HepG2 (cell line): ENCODE results near the gene ABHD12. TPM values are rescaled to one million over a fixed set of nuclear protein-coding genes. Genes with fewer than 3 reads are reported as not detected.

Experiments
- ATAC-seq: fragments of 200-7000 bp; cut with Tn5 transposase; 3 replicates; pipeline ENCODE4 v1.9.1; 2020; ENCODE audit warnings: mild to moderate bottlenecking, moderate library complexity
- BruUV-seq: library from RNA; stranded (reverse); fragments of 400-500 nt; replicated peaks from 2 replicates; lab custom pipeline; 2021; lab: Mats Ljungman, UMichigan
- CTCF ChIA-PET: fragments of 300-600 bp; formaldehyde crosslinking; extraction: SDS; loops from one replicate; lab custom pipeline; 2021; ENCODE audit warnings: low total read pairs, inconsistent platforms, low intra/inter-chr PET ratio; lab: Yijun Ruan, JAX
- POLR2A ChIA-PET: fragments of 350-600 bp; sonication (Branson Sonifier 250); formaldehyde crosslinking; loops from one replicate; lab custom pipeline; 2020; ENCODE audit warnings: antibody characterized with exemption, inconsistent platforms; lab: Yijun Ruan, JAX
- DNase-seq: peaks from one replicate; pipeline ENCODE4 v3.0.0-alpha.2; 2015; ENCODE audit warnings: low spot score
- FAIRE-seq: peaks from 3 replicates; lab custom pipeline; 2011; peaks lifted over from hg19 to GRCh38; lab: Jason Lieb, UNC
- H2AFZ ChIP-seq: one replicate; pipeline ENCODE4 v1.6.1; 2011; ENCODE audit warnings: low read length, inconsistent platforms
- H3K27ac ChIP-seq: fragments of 300-600 bp; 3 replicates; pipeline ENCODE4 v1.8.0; 2011; ENCODE audit warnings: mixed run types, mild to moderate bottlenecking, mixed read lengths, low read length, inconsistent platforms; ENCODE audit not compliant: insufficient read depth; ENCODE audit errors: extremely low read length
- H3K27me3 ChIP-seq, 2 experiments: fragments of 200-600 bp in 1 of 2; 2 replicates in 1 of 2; 3 replicates in 1 of 2; pipeline versions ENCODE4 v1.6.0 to v1.8.0; 2011; ENCODE audit warnings: low read length in 2 of 2, mild to moderate bottlenecking in 2 of 2, moderate library complexity in 2 of 2, inconsistent platforms in 1 of 2; ENCODE audit not compliant: insufficient read depth in 2 of 2, control insufficient read depth in 1 of 2
- H3K36me3 ChIP-seq, 2 experiments: fragments of 200-600 bp in 1 of 2; replicated peaks in 1 of 2; 2 replicates in 1 of 2; 3 replicates in 1 of 2; pipeline versions ENCODE4 v1.5.1 to v1.8.0; 2011; ENCODE audit warnings: low read length in 2 of 2, inconsistent platforms in 1 of 2; ENCODE audit not compliant: insufficient read depth in 2 of 2, control insufficient read depth in 1 of 2
- H3K4me1 ChIP-seq: 2 replicates; pipeline ENCODE4 v1.5.1; 2012; ENCODE audit warnings: low read length, inconsistent platforms; ENCODE audit not compliant: insufficient read depth
- H3K4me2 ChIP-seq: 2 replicates; pipeline ENCODE4 v1.6.0; 2011; ENCODE audit warnings: low read depth, low read length, inconsistent platforms
- H3K4me3 ChIP-seq, 3 experiments: fragments of 200-600 bp in 1 of 3; sonication (generic), shearing (Covaris generic) in 1 of 3; replicated peaks in 1 of 3; 2 replicates each; pipeline ENCODE4 v1.5.1; 2011 to 2016; ENCODE audit warnings: low read length in 3 of 3, inconsistent platforms in 2 of 3, low read depth in 2 of 3, mild to moderate bottlenecking in 2 of 3, control low read depth in 1 of 3, mixed read lengths in 1 of 3; ENCODE audit not compliant: insufficient read depth in 1 of 3
- H3K79me2 ChIP-seq: one replicate; pipeline ENCODE4 v1.6.1; 2011; ENCODE audit warnings: low read length, inconsistent platforms; ENCODE audit not compliant: insufficient read depth
- H3K9ac ChIP-seq: 2 replicates; pipeline ENCODE4 v1.6.0; 2011; ENCODE audit warnings: mild to moderate bottlenecking, low read depth, low read length, inconsistent platforms; ENCODE audit not compliant: insufficient read depth
- H3K9me3 ChIP-seq: 2 replicates; pipeline ENCODE4 v1.5.1; 2012; ENCODE audit warnings: mild to moderate bottlenecking, low read length
- H4K20me1 ChIP-seq: 2 replicates; pipeline ENCODE4 v1.6.0; 2011; ENCODE audit warnings: inconsistent platforms, mild to moderate bottlenecking, low read length, moderate library complexity; ENCODE audit not compliant: insufficient read depth
- AGO2 ChIP-seq: fragments of 200-400 bp; formaldehyde crosslinking; optimal IDR thresholded peaks from 2 replicates; pipeline ENCODE3; 2017; ENCODE audit warnings: mild to moderate bottlenecking, low read depth, low read length, moderate library complexity
- HINFP ChIP-seq: sonication (generic); formaldehyde crosslinking; IDR thresholded peaks from 2 replicates; pipeline ENCODE4 v1.4.0; 2020; ENCODE audit warnings: low read depth, mild to moderate bottlenecking, missing genetic modification reagents
- KAT2B ChIP-seq: fragments of 150-350 bp; IDR thresholded peaks from 2 replicates; pipeline ENCODE4 v1.6.1; 2014; ENCODE audit warnings: low read depth, low read length, borderline replicate concordance
- MEF2D ChIP-seq: sonication (generic); formaldehyde crosslinking; IDR thresholded peaks from 2 replicates; pipeline ENCODE4 v1.5.1; 2020; ENCODE audit warnings: mild to moderate bottlenecking, missing genetic modification reagents
- NFE2 ChIP-seq: sonication (generic); formaldehyde crosslinking; IDR thresholded peaks from 2 replicates; pipeline ENCODE4 v1.4.0; 2020; ENCODE audit warnings: missing genetic modification reagents
- ZNF354B ChIP-seq: sonication (generic); formaldehyde crosslinking; IDR thresholded peaks from 2 replicates; pipeline ENCODE4 v1.8.0; 2022; ENCODE audit warnings: mild to moderate bottlenecking, missing genetic modification reagents
- ZNF75D ChIP-seq: sonication (generic); formaldehyde crosslinking; IDR thresholded peaks from 2 replicates; pipeline ENCODE4 v1.8.1; 2023; ENCODE audit warnings: missing genetic modification reagents, mild to moderate bottlenecking, borderline replicate concordance
- WGBS: methylation state at CpG from one replicate; pipeline ENCODE4 v1.1.6; 2017; ENCODE audit warnings: low lambda C conversion rate; 5-methylcytosine and 5-hydroxymethylcytosine counted together
- in situ Hi-C: cut with HindIII; loops from 2 replicates; pipeline ENCODE4 v1.10.0; 2017; ENCODE audit warnings: low pct_unique_long_range_greater_than_20kb; ENCODE audit not compliant: extremely low pct_ligation_motif_present
- intact Hi-C: fragments of 100-400 bp; cut with micrococcal nuclease; formaldehyde crosslinking; loops from one replicate; pipeline ENCODE4 v1.10.0; 2022; ENCODE audit not compliant: unreplicated experiment
- polyA plus RNA-seq, 8 experiments: library from polyadenylated mRNA; depleted of rRNA in 3 of 8; stranded (reverse) in 7 of 8; unstranded in 1 of 8; fragments of >200 nt; fragmentation: Illumina TruSeq in 4 of 8; extraction: Trizol in 4 of 8; gene quantifications; 2 replicates each; pipeline versions ENCODE4 v1.2.1 to v1.2.3, GENCODE V29; 2011 to 2016; ENCODE audit warnings: low read depth in 4 of 8, missing spikeins in 1 of 8, mixed read lengths in 1 of 8; ENCODE audit not compliant: insufficient read depth in 1 of 8
- total RNA-seq, 5 experiments: library from RNA; depleted of rRNA; stranded (reverse); fragments of >200 nt; fragmentation: Illumina TruSeq; extraction: Trizol; gene quantifications; 2 replicates each; pipeline ENCODE4 v1.2.3, GENCODE V29; 2016; ENCODE audit warnings: low read depth in 1 of 5

The ABHD12 gene
- total and polyA plus RNA-seq, 2 of the 13 experiments (the other 11 are each of a cell fraction or from before 2014, with no cell fraction given): 23.5 to 72.1 TPM

- no peaks in the 10 kb centered on the region for H3K9me3 ChIP-seq
- CTCF ChIA-PET: no interaction called here
- 93% methylated on average over 20 of the region's 24 CpGs for WGBS
- no peak overlapping the region for H3K4me3 ChIP-seq
- DNase-seq: no peak
- POLR2A ChIA-PET: interaction anchor here (0.6 kb wide), 1 partner anchor 151 kb away, joined by 3 read pairs; no protein-coding TSS in a partner anchor
- no peak overlapping the region for H3K27ac ChIP-seq
- H2AFZ ChIP-seq: no peak overlapping the region
- peaks cover 66 to 87% of the 10 kb centered on the region in 2 experiments for H3K36me3 ChIP-seq
- in situ Hi-C loops: no loop called here
- TF ChIP-seq AGO2 (peak; percentile 70), NFE2 (CRISPR knock-in tag) (no peak), HINFP (CRISPR knock-in tag) (no peak)
- TF ChIP-seq, all 625 proteins: peak for 1
- Histone ChIP-seq H3K4me1 (no peaks in the 10 kb centered on the region), H3K79me2 (no peaks in the 10 kb centered on the region), H3K9ac (no peak overlapping the region), H3K4me2 (no peak overlapping the region), H3K27me3 (no peaks in the 10 kb centered on the region), H4K20me1 (no peaks in the 10 kb centered on the region)
- FAIRE-seq (no peak), ATAC-seq (peak; percentile 4; the same call in 2 of the 3 replicates)
- intact Hi-C loops: no loop called here
- BruUV-seq: no TSS peak
Observed at GRCh38 chr20:25276533-25277050, 114.0 kb downstream of the ABHD12 start.

DNA sequence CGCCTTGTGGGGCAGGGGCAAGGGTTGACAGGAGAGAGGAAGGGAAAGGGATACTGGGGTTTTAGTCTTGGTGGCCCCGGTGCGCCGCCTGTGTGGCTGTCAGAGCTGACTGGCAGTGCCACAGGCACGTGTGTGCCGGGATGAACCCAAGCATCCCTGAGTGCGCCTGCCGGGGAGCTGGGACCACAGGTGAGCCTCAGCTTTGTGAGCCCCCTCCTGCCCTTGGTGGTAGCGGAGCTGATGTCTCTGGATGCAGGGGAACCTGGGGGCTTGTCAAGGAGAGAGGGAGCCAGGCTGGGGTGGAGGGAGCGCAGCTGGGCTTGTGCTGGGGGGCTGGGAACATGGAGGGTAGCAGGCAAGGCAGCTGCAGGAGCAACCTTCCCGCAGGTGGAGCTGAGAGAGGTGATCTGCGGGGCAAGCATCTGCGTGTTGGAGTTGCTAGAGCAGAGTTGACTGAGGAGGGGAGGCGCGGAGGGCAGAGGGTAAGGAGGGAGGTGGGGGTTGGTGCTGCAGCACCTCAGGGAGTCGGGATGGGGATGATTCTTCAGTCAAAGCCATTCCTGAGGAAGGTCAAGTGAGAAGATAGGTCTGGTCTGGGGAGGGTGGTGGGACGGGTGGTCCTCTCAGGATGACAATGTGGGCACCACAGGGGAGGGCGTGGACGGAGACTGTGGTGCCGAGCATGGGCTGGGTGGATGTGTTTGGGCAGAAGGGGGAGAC, 114.7 kb downstream of the ABHD12 start:
- Histone ChIP-seq H3K79me2 (no peaks in the 10 kb centered on the region), H3K4me1 (no peaks in the 10 kb centered on the region), H2AFZ (no peak overlapping the region), H3K27ac (no peak overlapping the region)
- 96% methylated on average over 20 of the region's 20 CpGs for WGBS
- POLR2A ChIA-PET: no interaction called here
- in situ Hi-C loops: no loop called here
- DNase-seq: no peak
- no peak for ATAC-seq
- no peak for TF ChIP-seq MEF2D (CRISPR knock-in tag)
- TF ChIP-seq ZNF75D (CRISPR knock-in tag): no peak
- TF ChIP-seq ZNF354B: no peak
- TF ChIP-seq AGO2: peak; percentile 4
- TF ChIP-seq KAT2B: no peak
- TF ChIP-seq, all 625 proteins: peak for 1
- BruUV-seq: no TSS peak
- Histone ChIP-seq H4K20me1 (no peaks in the 10 kb centered on the region), H3K36me3 (peaks cover 67 to 87% of the 10 kb centered on the region in 2 experiments), H3K27me3 (no peaks in the 10 kb centered on the region), H3K9me3 (no peaks in the 10 kb centered on the region), H3K4me2 (no peak overlapping the region), H3K4me3 (no peak overlapping the region), H3K9ac (no peak overlapping the region)
- no peak for FAIRE-seq
- CTCF ChIA-PET: no interaction called here
- intact Hi-C loops: no loop called here
